HEK293 (cell line): ENCODE data around the gene THAP4.

Experiments used
- CTCF ChIA-PET: fragments of 350-600 bp; formaldehyde crosslinking; extraction: SDS; loops from one replicate; lab custom pipeline; 2021; ENCODE audit warnings: antibody characterized with exemption; lab: Yijun Ruan, JAX
- POLR2A ChIA-PET: fragments of 300-600 bp; formaldehyde crosslinking; extraction: SDS; loops from one replicate; lab custom pipeline; 2020; ENCODE audit warnings: antibody characterized with exemption, inconsistent platforms; lab: Yijun Ruan, JAX
- H3K27ac ChIP-seq: fragments of 200-500 bp; sonication (Bioruptor generic); 2 replicates; pipeline ENCODE4 v1.5.1; 2014; ENCODE audit warnings: low read depth, low read length, control low read depth, inconsistent platforms; ENCODE audit errors: extremely low read depth
- H3K36me3 ChIP-seq, 2 experiments: fragments of 200-500 bp in 1 of 2; sonication (Bioruptor generic) in 1 of 2; 1 replicate in 1 of 2; 2 replicates in 1 of 2; pipeline ENCODE4 v1.5.1; 2014 to 2017; ENCODE audit warnings: inconsistent platforms in 2 of 2, low read length in 2 of 2; ENCODE audit not compliant: control insufficient read depth in 2 of 2, insufficient read depth in 1 of 2
- H3K4me1 ChIP-seq: fragments of 200-500 bp; sonication (Bioruptor generic); 2 replicates; pipeline ENCODE4 v1.5.1; 2014; ENCODE audit warnings: mild to moderate bottlenecking, low read length, inconsistent platforms; ENCODE audit not compliant: control insufficient read depth, insufficient read depth
- H3K4me3 ChIP-seq: 2 replicates; pipeline ENCODE4 v1.5.1; 2011; ENCODE audit warnings: low read depth, mild to moderate bottlenecking, control low read depth, low read length, moderate library complexity
- H3K9me3 ChIP-seq: fragments of 200-500 bp; sonication (Bioruptor generic); 2 replicates; pipeline ENCODE4 v1.5.1; 2014; ENCODE audit warnings: low read depth, low read length, inconsistent platforms; ENCODE audit not compliant: control insufficient read depth, insufficient read depth
- BCL11A ChIP-seq: fragments of 450-650 bp; formaldehyde crosslinking; IDR thresholded peaks from 2 replicates; pipeline ENCODE4 v1.5.1; 2016; ENCODE audit warnings: low read depth, missing biosample characterization, missing genetic modification characterization
- GFI1B ChIP-seq: fragments of 450-650 bp; formaldehyde crosslinking; IDR thresholded peaks from 2 replicates; pipeline ENCODE4 v1.5.1; 2016; ENCODE audit warnings: missing biosample characterization, missing genetic modification characterization
- HOXD13 ChIP-seq: sonication (generic); formaldehyde crosslinking; IDR thresholded peaks from 2 replicates; pipeline ENCODE4 v1.8.0; 2022; ENCODE audit warnings: missing genetic modification reagents, borderline replicate concordance
- ZFP37 ChIP-seq: fragments of 450-650 bp; formaldehyde crosslinking; IDR thresholded peaks from 2 replicates; pipeline ENCODE4 v1.5.1; 2016; ENCODE audit warnings: missing biosample characterization, missing genetic modification characterization
- ZNF266 ChIP-seq: fragments of 450-650 bp; formaldehyde crosslinking; IDR thresholded peaks from 2 replicates; pipeline ENCODE4 v1.5.1; 2016; ENCODE audit warnings: missing biosample characterization, missing genetic modification characterization, low read depth
- ZNF350 ChIP-seq: fragments of 450-650 bp; formaldehyde crosslinking; IDR thresholded peaks from 2 replicates; pipeline ENCODE4 v1.5.0; 2017; ENCODE audit warnings: missing biosample characterization, mild to moderate bottlenecking, missing genetic modification characterization
- ZNF510 ChIP-seq: fragments of 450-650 bp; formaldehyde crosslinking; IDR thresholded peaks from 2 replicates; pipeline ENCODE4 v1.5.1; 2018; ENCODE audit warnings: mild to moderate bottlenecking, missing genetic modification characterization, missing biosample characterization; ENCODE audit not compliant: insufficient replicate concordance
- ZNF529 ChIP-seq: fragments of 450-650 bp; formaldehyde crosslinking; IDR thresholded peaks from 2 replicates; pipeline ENCODE4 v1.5.1; 2017; ENCODE audit warnings: missing genetic modification characterization, missing biosample characterization; ENCODE audit not compliant: insufficient replicate concordance
- ZNF571 ChIP-seq: fragments of 450-650 bp; formaldehyde crosslinking; IDR thresholded peaks from 2 replicates; pipeline ENCODE4 v1.5.0; 2017; ENCODE audit warnings: missing biosample characterization, missing genetic modification characterization
- ZNF654 ChIP-seq: fragments of 450-650 bp; formaldehyde crosslinking; IDR thresholded peaks from 2 replicates; pipeline ENCODE4 v1.5.1; 2016; ENCODE audit warnings: low read depth, missing biosample characterization, missing genetic modification characterization
- ZNF777 ChIP-seq: fragments of 450-650 bp; formaldehyde crosslinking; IDR thresholded peaks from 2 replicates; pipeline ENCODE4 v1.5.1; 2017; ENCODE audit warnings: missing biosample characterization, missing genetic modification characterization, borderline replicate concordance
- TF ChIP-seq, protein P1 (sequence below): fragments of 450-650 bp; formaldehyde crosslinking; IDR thresholded peaks from 2 replicates; pipeline ENCODE4 v1.5.1; 2017; ENCODE audit warnings: missing biosample characterization, missing genetic modification characterization
- TF ChIP-seq, protein P2 (sequence below): fragments of 450-650 bp; formaldehyde crosslinking; IDR thresholded peaks from 2 replicates; pipeline ENCODE4 v1.5.1; 2016; ENCODE audit warnings: missing biosample characterization, missing genetic modification characterization
- TF ChIP-seq, protein P3 (sequence below): fragments of 450-650 bp; formaldehyde crosslinking; IDR thresholded peaks from 2 replicates; pipeline ENCODE4 v1.5.1; 2016; ENCODE audit warnings: missing biosample characterization, missing genetic modification characterization, low read depth
- TF ChIP-seq, protein P4 (sequence below): fragments of 450-650 bp; formaldehyde crosslinking; optimal IDR thresholded peaks from 2 replicates; pipeline ENCODE3; 2016; ENCODE audit warnings: missing biosample characterization, mild to moderate bottlenecking, missing genetic modification characterization
- TF ChIP-seq, protein P5 (sequence below): fragments of 450-650 bp; formaldehyde crosslinking; IDR thresholded peaks from 2 replicates; pipeline ENCODE4 v1.5.1; 2016; ENCODE audit warnings: missing biosample characterization, missing genetic modification characterization, low read depth
- TF ChIP-seq, protein P6 (sequence below): fragments of 450-650 bp; formaldehyde crosslinking; IDR thresholded peaks from 2 replicates; pipeline ENCODE4 v1.5.1; 2017; ENCODE audit warnings: missing biosample characterization, missing genetic modification characterization
- TF ChIP-seq, protein P7 (sequence below): fragments of 450-650 bp; formaldehyde crosslinking; IDR thresholded peaks from 2 replicates; pipeline ENCODE4 v1.5.1; 2016; ENCODE audit warnings: missing biosample characterization, missing genetic modification characterization

Gene THAP4

DNA sequence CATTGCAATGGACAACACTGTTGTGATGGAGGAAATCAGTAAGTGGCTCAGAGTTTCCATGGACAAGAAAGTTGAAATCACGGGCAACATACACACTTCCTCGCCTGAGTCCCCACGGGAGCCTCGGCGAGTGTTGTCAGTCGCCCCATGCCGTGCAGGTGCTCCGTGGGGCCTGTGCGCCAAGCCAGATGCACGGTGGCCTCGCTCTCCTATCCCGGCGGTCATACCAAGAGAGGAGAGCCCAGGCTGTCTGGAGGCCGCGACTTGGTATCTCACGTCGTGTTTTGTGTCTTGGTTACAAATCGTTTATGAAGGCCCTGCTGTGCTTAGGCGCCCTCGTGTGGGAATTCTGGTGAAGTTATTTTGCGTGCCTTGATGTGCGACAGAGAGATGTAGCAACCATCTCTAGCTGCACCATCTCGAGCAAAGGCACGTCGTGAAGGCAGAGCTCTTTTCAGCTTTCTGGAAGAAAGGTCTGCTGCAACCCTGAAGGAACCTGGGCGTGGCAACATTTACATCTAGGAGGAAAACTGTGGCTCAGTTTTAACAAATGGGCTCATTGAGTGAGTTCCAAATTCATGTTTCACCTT is 22.3 kb upstream of the THAP4 start:
- Histone ChIP-seq H3K36me3 (peaks cover 0 to 77% of the 10 kb centered on the region in 2 experiments; a peak in 2 of 3 replicates), H3K9me3 (no peaks in the 10 kb centered on the region), H3K4me1 (no peaks in the 10 kb centered on the region), H3K4me3 (no peak overlapping the region), H3K27ac (no peak overlapping the region)
- POLR2A ChIA-PET = interaction anchor here (1.0 to 1.6 kb wide), 2 partner anchors 11 to 222 kb away, joined by 3 to 6 read pairs; no protein-coding TSS in a partner anchor
- TF ChIP-seq, protein P1, sequence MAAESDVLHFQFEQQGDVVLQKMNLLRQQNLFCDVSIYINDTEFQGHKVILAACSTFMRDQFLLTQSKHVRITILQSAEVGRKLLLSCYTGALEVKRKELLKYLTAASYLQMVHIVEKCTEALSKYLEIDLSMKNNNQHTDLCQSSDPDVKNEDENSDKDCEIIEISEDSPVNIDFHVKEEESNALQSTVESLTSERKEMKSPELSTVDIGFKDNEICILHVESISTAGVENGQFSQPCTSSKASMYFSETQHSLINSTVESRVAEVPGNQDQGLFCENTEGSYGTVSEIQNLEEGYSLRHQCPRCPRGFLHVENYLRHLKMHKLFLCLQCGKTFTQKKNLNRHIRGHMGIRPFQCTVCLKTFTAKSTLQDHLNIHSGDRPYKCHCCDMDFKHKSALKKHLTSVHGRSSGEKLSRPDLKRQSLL (tag by site-specific recombination) = no peak
- TF ChIP-seq, protein P2, sequence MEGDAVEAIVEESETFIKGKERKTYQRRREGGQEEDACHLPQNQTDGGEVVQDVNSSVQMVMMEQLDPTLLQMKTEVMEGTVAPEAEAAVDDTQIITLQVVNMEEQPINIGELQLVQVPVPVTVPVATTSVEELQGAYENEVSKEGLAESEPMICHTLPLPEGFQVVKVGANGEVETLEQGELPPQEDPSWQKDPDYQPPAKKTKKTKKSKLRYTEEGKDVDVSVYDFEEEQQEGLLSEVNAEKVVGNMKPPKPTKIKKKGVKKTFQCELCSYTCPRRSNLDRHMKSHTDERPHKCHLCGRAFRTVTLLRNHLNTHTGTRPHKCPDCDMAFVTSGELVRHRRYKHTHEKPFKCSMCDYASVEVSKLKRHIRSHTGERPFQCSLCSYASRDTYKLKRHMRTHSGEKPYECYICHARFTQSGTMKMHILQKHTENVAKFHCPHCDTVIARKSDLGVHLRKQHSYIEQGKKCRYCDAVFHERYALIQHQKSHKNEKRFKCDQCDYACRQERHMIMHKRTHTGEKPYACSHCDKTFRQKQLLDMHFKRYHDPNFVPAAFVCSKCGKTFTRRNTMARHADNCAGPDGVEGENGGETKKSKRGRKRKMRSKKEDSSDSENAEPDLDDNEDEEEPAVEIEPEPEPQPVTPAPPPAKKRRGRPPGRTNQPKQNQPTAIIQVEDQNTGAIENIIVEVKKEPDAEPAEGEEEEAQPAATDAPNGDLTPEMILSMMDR = peak; percentile 72
- TF ChIP-seq HOXD13 (CRISPR knock-in tag) (no peak), BCL11A (tag by site-specific recombination) (no peak), ZNF529 (tag by site-specific recombination) (no peak), ZNF654 (tag by site-specific recombination) (peak; percentile 68)
- CTCF ChIA-PET = interaction anchor here (0.5 to 2.6 kb wide), 24 partner anchors 9 to 808 kb away, joined by 3 to 11 read pairs (median 4); partner anchors contain the start of genes ATG4B and ING5

DNA sequence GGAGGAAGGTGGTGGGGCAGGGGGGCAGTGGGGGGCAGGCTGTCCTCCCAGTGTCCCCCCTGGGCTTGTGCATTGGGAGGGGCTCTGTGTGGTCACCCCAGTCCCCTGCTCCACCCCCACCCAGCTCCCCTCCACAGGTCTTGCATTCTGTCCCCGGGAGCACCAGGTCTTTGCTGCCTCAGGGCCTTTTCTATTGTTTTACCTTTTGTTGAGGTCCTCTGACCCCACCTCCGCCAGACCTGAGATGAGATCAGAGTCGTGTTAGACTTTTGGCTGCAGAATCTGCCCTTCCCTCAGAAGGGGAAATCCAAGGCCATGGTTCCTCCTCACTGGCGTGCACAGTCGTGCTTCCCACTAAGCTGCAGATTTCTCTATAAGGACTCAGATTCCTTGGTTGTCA is 21.3 kb upstream of the THAP4 start:
- H3K36me3 ChIP-seq = peaks cover 0 to 82% of the 10 kb centered on the region in 2 experiments; a peak in 2 of 3 replicates
- CTCF ChIA-PET = interaction anchor here (0.6 to 2.6 kb wide), 10 partner anchors 8 to 807 kb away, joined by 3 to 11 read pairs (median 3); no protein-coding TSS in a partner anchor
- POLR2A ChIA-PET = interaction anchor here (0.6 to 1.6 kb wide), 3 partner anchors 10 to 221 kb away, joined by 3 to 10 read pairs (median 6); no protein-coding TSS in a partner anchor
- H3K27ac ChIP-seq = no peak overlapping the region
- H3K4me1 ChIP-seq = no peaks in the 10 kb centered on the region
- H3K9me3 ChIP-seq = no peaks in the 10 kb centered on the region
- no peak overlapping the region for H3K4me3 ChIP-seq
- TF ChIP-seq, protein P3, sequence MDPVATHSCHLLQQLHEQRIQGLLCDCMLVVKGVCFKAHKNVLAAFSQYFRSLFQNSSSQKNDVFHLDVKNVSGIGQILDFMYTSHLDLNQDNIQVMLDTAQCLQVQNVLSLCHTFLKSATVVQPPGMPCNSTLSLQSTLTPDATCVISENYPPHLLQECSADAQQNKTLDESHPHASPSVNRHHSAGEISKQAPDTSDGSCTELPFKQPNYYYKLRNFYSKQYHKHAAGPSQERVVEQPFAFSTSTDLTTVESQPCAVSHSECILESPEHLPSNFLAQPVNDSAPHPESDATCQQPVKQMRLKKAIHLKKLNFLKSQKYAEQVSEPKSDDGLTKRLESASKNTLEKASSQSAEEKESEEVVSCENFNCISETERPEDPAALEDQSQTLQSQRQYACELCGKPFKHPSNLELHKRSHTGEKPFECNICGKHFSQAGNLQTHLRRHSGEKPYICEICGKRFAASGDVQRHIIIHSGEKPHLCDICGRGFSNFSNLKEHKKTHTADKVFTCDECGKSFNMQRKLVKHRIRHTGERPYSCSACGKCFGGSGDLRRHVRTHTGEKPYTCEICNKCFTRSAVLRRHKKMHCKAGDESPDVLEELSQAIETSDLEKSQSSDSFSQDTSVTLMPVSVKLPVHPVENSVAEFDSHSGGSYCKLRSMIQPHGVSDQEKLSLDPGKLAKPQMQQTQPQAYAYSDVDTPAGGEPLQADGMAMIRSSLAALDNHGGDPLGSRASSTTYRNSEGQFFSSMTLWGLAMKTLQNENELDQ (tag by site-specific recombination) = no peak
- TF ChIP-seq ZFP37 (tag by site-specific recombination) (no peak), ZNF510 (tag by site-specific recombination) (no peak), ZNF777 (tag by site-specific recombination) (no peak), GFI1B (tag by site-specific recombination) (no peak), ZNF529 (tag by site-specific recombination) (no peak), ZNF350 (tag by site-specific recombination) (no peak), ZNF266 (tag by site-specific recombination) (no peak), ZNF571 (tag by site-specific recombination) (no peak)
- TF ChIP-seq, protein P4, sequence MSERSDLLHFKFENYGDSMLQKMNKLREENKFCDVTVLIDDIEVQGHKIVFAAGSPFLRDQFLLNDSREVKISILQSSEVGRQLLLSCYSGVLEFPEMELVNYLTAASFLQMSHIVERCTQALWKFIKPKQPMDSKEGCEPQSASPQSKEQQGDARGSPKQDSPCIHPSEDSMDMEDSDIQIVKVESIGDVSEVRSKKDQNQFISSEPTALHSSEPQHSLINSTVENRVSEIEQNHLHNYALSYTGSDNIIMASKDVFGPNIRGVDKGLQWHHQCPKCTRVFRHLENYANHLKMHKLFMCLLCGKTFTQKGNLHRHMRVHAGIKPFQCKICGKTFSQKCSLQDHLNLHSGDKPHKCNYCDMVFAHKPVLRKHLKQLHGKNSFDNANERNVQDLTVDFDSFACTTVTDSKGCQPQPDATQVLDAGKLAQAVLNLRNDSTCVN (tag by site-specific recombination) = no peak
- TF ChIP-seq, protein P5, sequence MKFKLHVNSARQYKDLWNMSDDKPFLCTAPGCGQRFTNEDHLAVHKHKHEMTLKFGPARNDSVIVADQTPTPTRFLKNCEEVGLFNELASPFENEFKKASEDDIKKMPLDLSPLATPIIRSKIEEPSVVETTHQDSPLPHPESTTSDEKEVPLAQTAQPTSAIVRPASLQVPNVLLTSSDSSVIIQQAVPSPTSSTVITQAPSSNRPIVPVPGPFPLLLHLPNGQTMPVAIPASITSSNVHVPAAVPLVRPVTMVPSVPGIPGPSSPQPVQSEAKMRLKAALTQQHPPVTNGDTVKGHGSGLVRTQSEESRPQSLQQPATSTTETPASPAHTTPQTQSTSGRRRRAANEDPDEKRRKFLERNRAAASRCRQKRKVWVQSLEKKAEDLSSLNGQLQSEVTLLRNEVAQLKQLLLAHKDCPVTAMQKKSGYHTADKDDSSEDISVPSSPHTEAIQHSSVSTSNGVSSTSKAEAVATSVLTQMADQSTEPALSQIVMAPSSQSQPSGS (tag by site-specific recombination) = no peak
- TF ChIP-seq, protein P6, sequence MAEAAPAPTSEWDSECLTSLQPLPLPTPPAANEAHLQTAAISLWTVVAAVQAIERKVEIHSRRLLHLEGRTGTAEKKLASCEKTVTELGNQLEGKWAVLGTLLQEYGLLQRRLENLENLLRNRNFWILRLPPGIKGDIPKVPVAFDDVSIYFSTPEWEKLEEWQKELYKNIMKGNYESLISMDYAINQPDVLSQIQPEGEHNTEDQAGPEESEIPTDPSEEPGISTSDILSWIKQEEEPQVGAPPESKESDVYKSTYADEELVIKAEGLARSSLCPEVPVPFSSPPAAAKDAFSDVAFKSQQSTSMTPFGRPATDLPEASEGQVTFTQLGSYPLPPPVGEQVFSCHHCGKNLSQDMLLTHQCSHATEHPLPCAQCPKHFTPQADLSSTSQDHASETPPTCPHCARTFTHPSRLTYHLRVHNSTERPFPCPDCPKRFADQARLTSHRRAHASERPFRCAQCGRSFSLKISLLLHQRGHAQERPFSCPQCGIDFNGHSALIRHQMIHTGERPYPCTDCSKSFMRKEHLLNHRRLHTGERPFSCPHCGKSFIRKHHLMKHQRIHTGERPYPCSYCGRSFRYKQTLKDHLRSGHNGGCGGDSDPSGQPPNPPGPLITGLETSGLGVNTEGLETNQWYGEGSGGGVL (tag by site-specific recombination) = no peak
- TF ChIP-seq, protein P7, sequence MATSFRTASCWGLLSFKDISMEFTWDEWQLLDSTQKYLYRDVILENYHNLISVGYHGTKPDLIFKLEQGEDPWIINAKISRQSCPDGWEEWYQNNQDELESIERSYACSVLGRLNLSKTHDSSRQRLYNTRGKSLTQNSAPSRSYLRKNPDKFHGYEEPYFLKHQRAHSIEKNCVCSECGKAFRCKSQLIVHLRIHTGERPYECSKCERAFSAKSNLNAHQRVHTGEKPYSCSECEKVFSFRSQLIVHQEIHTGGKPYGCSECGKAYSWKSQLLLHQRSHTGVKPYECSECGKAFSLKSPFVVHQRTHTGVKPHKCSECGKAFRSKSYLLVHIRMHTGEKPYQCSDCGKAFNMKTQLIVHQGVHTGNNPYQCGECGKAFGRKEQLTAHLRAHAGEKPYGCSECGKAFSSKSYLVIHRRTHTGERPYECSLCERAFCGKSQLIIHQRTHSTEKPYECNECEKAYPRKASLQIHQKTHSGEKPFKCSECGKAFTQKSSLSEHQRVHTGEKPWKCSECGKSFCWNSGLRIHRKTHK (tag by site-specific recombination) = no peak
